A673 (cell line): ENCODE results near the gene ULK1. TPM values are rescaled to one million over a fixed set of nuclear protein-coding genes. Genes with fewer than 3 reads are reported as not detected.
"Not testable (repeated sequence)": the region's sequence is repeated elsewhere in the genome, so short reads cannot be mapped to it uniquely, and the experiment has no call there.

ENCODE experiments used
- BruUV-seq: library from RNA; stranded (reverse); fragments of 400-500 nt; replicated peaks from 2 replicates; lab custom pipeline; 2021; lab: Mats Ljungman, UMichigan
- CTCF ChIA-PET: fragments of 300-600 bp; sonication (Branson Sonifier 250); formaldehyde crosslinking; loops from one replicate; lab custom pipeline; 2022; ENCODE audit warnings: antibody characterized with exemption; lab: Charles Lee
- POLR2A ChIA-PET: fragments of 300-600 bp; sonication (Branson Sonifier 250); formaldehyde crosslinking; loops from one replicate; lab custom pipeline; 2022; ENCODE audit warnings: antibody characterized with exemption; ENCODE audit not compliant: low non-redundant PET; lab: Charles Lee
- DNase-seq: peaks from one replicate; pipeline ENCODE4 v3.0.0-alpha.2; 2015; ENCODE audit warnings: low spot score
- H3K27ac ChIP-seq: fragments of 200-600 bp; sonication (generic); 2 replicates; pipeline ENCODE4 v1.5.1; 2016; ENCODE audit warnings: mixed run types, low read depth, mild to moderate bottlenecking, mixed read lengths, antibody characterized with exemption, low read length; ENCODE audit not compliant: poor library complexity, severe bottlenecking
- H3K27me3 ChIP-seq: fragments of 200-600 bp; sonication (generic); replicated peaks from 2 replicates; pipeline ENCODE4 v1.6.1; 2017; ENCODE audit warnings: mixed run types, low read depth, mild to moderate bottlenecking, mixed read lengths, antibody characterized with exemption, low read length; ENCODE audit not compliant: insufficient read depth, poor library complexity
- H3K36me3 ChIP-seq: fragments of 200-600 bp; sonication (generic); 2 replicates; pipeline ENCODE4 v1.6.1; 2016; ENCODE audit warnings: mixed run types, mild to moderate bottlenecking, mixed read lengths, antibody characterized with exemption, low read length; ENCODE audit not compliant: insufficient read depth, poor library complexity, severe bottlenecking
- H3K4me1 ChIP-seq: fragments of 200-600 bp; sonication (generic); 2 replicates; pipeline ENCODE4 v1.6.1; 2017; ENCODE audit warnings: mixed run types, mild to moderate bottlenecking, mixed read lengths, antibody characterized with exemption, low read length; ENCODE audit not compliant: insufficient read depth, poor library complexity, severe bottlenecking
- H3K4me3 ChIP-seq: fragments of 200-600 bp; sonication (generic); 2 replicates; pipeline ENCODE4 v1.5.1; 2016; ENCODE audit warnings: low read depth, mixed run types, mild to moderate bottlenecking, mixed read lengths, low read length; ENCODE audit not compliant: poor library complexity, severe bottlenecking
- H3K9me3 ChIP-seq: fragments of 200-600 bp; sonication (generic); 2 replicates; pipeline ENCODE4 v1.6.1; 2016; ENCODE audit warnings: mixed run types, low read depth, mild to moderate bottlenecking, mixed read lengths, antibody characterized with exemption, low read length; ENCODE audit not compliant: poor library complexity, severe bottlenecking
- EZH2 ChIP-seq: fragments of 200-600 bp; sonication (generic); IDR thresholded peaks from 2 replicates; pipeline ENCODE4 v1.6.1; 2017; ENCODE audit warnings: borderline replicate concordance, low read depth, mild to moderate bottlenecking, mixed read lengths, antibody characterized with exemption, low read length; ENCODE audit not compliant: poor library complexity, severe bottlenecking
- intact Hi-C: fragments of 100-400 bp; cut with micrococcal nuclease; formaldehyde crosslinking; loops from one replicate; pipeline ENCODE4 v1.10.0; 2022; ENCODE audit not compliant: unreplicated experiment
- total RNA-seq: library from RNA; stranded (reverse); gene quantifications from 2 replicates; pipeline ENCODE4 v1.2.3, GENCODE V29; 2021
- TF ChIP-seq, protein P1 (sequence below): fragments of 300-800, 200-600 bp; sonication (generic); conservative IDR thresholded peaks from 2 replicates; pipeline ENCODE4 v1.5.1; 2017; ENCODE audit warnings: low read depth, mild to moderate bottlenecking, antibody characterized with exemption, low read length, moderate library complexity, mixed read lengths

The ULK1 gene
- total RNA-seq, 1 experiment from 2014 or later, result 57.3 TPM

DNA sequence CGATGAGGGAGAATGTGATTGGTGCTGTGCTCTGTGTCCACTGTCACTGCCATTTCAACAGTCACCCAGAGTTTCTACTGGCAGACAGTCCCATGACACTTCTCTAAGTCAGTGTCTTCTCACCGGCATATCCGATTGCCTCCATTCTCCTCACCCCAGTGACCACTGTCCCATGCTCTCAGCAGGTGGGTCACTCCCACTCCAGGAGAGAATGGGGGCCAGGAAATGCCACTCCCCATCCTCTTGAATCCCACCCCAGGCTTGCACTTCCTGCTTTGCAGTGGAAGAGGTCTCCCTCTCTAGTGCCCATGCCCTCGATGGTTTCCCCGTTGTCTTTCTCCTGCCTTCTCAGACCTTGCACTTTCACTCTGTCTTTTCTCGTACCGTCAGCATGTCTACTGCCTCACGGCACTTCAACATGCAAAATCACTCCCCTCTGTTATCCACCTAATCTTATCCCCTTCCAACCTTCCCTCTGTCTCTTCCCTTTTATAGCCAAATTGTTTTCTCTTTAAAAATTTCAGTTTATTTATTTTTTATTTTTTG, 53.1 kb downstream of the ULK1 start:
- TF ChIP-seq EZH2, result no peak
- TF ChIP-seq, protein P1, sequence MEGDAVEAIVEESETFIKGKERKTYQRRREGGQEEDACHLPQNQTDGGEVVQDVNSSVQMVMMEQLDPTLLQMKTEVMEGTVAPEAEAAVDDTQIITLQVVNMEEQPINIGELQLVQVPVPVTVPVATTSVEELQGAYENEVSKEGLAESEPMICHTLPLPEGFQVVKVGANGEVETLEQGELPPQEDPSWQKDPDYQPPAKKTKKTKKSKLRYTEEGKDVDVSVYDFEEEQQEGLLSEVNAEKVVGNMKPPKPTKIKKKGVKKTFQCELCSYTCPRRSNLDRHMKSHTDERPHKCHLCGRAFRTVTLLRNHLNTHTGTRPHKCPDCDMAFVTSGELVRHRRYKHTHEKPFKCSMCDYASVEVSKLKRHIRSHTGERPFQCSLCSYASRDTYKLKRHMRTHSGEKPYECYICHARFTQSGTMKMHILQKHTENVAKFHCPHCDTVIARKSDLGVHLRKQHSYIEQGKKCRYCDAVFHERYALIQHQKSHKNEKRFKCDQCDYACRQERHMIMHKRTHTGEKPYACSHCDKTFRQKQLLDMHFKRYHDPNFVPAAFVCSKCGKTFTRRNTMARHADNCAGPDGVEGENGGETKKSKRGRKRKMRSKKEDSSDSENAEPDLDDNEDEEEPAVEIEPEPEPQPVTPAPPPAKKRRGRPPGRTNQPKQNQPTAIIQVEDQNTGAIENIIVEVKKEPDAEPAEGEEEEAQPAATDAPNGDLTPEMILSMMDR, result no peak
- Histone ChIP-seq H3K27ac (peak overlapping the region; percentile 51), H3K36me3 (peaks cover 14% of the 10 kb centered on the region), H3K4me3 (no peak overlapping the region), H3K9me3 (no peaks in the 10 kb centered on the region), H3K27me3 (no peaks in the 10 kb centered on the region), H3K4me1 (no peaks in the 10 kb centered on the region)
- intact Hi-C loops, result no loop called here
- no TSS peak for BruUV-seq
- no peak for DNase-seq
- ChIA-PET CTCF (no interaction called here), POLR2A (no interaction called here)

DNA sequence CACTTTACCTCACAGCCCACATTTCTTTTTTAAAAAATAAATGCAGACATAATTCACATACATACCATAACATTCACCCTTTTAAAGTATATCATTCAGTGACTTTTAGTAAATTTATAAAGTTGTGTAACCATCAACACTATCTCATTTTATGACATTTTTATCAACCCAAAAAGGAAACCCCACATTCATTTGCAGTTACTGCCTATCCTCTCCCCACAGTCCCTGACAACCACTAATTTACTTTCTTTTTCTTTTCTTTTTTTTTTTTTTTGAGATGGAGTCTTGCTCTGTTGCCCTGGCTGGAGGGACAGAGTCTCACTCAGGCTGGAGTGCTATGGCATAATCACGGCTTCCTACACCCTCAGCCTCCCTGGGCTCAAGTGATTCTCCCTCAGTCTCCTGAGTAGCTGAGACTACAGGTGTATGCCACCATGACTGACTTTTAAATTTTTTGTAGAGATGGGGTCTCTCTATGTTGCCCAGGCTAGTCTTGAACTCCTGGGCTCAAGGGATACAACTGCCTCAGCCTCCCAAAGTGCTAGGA, 53.8 kb downstream of the ULK1 start:
- Histone ChIP-seq H3K9me3 (no peaks in the 10 kb centered on the region), H3K36me3 (peaks cover 7% of the 10 kb centered on the region), H3K4me1 (peaks cover 4% of the 10 kb centered on the region), H3K27me3 (no peaks in the 10 kb centered on the region), H3K4me3 (no peak overlapping the region), H3K27ac (peak overlapping the region; percentile 51)
- no peak for DNase-seq
- BruUV-seq, result no TSS peak
- intact Hi-C loops, result no loop called here
- POLR2A ChIA-PET, result no interaction called here
- CTCF ChIA-PET, result no interaction called here
- TF ChIP-seq EZH2, result no peak
- TF ChIP-seq, protein P1, result no peak

- H3K27me3 ChIP-seq, H3K9me3 ChIP-seq, BruUV-seq, intact Hi-C loops, H3K4me1 ChIP-seq, H3K36me3 ChIP-seq, DNase-seq, POLR2A ChIA-PET: not testable (repeated sequence)
- Histone ChIP-seq H3K4me3 (peak overlapping the region; percentile 97), H3K27ac (peak overlapping the region; percentile 92)
- CTCF ChIA-PET, result interaction anchor here (0.6 kb wide), 2 partner anchors 65 to 73 kb away, joined by 3 read pairs; no protein-coding TSS in a partner anchor
These were observed 54.5 kb downstream of the ULK1 start for GRCh38 chr12:131948713-131949430.
